GM21619 (cell line): ENCODE results near the gene VGLL4.

Experiments used
- ATAC-seq: cut with Tn5 transposase; IDR thresholded peaks from one replicate; pipeline ENCODE4 v1.9.1; 2021; ENCODE audit not compliant: unreplicated experiment

Gene VGLL4

GRCh38 chr3:11509173-11510000 lies 134.3 kb downstream of the VGLL4 start:
- no peak for ATAC-seq

DNA sequence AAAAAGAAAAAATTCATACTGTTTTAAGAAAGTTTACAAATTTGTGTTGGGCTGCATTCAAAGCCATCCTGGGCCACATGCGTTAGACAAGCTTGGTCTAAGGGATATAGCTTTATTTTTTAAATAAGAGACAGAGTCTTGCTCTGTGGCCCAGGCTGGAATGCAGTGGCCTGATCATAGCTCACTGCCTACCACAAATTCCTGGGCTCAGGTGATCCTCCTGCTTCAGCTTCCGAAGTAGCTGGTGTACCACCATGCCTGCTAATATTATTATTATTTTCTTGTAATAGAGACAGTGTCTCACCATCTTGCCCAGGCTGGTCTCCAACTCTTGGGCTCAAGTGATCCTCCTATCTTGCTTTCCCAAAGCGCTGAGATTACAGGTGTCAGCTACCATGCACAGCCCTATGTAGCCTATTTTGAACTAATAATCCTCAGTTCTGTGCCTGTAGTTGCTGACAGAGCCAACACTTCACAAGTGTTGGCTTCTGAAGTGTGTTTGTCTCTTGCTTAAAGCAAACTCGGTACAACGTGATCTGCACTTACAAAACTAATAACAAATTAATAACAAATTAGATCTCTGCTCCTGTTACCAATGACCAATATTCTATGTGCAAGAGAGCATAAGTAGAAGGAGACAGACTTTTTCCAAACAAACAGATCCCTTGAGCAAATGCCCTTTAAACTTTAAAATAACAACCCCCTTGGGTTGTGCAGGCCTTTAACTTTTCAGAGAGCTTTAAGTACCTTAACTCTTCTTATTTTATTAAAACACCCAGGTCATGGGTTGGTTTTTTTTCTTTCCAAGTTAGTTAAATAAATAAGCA lies 135.2 kb downstream of the VGLL4 start:
- no peak for ATAC-seq

GRCh38 chr3:11507719-11508118 lies 136.0 kb downstream of the VGLL4 start:
- ATAC-seq: no peak
